NCI-H128 (cell line): ENCODE data around the gene SLC4A1AP.

Experiments used
- DNase-seq: peaks from one replicate; lab custom pipeline; 2025; ENCODE audit not compliant: unreplicated experiment; lab: John Stamatoyannopoulos, UW

SLC4A1AP gene

GRCh38 chr2:27702302-27702701, 38.6 kb downstream of the SLC4A1AP start:
- no peak for DNase-seq

DNA sequence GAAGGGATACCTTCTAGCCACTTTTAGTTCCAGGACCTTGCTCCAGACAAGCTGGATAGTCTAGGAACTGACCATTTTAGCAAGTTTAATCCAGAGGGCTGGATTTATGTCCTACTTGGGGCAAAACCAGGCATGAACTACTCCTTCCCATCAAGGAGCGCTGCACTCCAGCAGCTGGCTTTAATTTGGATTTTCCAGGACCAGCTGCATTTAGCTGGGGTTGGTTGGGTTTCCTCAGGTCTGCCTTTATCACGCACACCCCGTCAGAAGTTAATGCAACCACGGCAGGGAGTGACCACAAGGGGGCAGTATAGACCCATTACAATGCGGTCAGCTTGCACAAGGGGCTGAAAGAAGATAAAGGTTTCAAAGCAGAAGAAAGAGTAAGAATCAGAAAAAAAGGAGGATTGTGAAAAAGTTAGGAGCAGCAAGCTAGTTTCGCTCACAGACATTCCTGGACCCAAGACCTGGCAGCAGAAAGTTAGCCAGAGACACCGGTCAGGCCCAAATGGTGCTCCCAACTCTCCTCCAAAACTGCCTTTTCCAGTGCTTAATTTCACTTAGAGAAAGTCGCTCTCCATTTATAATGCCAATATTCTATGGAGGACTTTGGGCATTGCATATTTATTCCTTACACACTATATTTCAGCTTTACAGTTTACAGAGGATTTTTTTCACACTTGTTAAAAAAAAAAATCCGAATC, 40.1 kb downstream of the SLC4A1AP start:
- DNase-seq, result peak; percentile 45

DNA sequence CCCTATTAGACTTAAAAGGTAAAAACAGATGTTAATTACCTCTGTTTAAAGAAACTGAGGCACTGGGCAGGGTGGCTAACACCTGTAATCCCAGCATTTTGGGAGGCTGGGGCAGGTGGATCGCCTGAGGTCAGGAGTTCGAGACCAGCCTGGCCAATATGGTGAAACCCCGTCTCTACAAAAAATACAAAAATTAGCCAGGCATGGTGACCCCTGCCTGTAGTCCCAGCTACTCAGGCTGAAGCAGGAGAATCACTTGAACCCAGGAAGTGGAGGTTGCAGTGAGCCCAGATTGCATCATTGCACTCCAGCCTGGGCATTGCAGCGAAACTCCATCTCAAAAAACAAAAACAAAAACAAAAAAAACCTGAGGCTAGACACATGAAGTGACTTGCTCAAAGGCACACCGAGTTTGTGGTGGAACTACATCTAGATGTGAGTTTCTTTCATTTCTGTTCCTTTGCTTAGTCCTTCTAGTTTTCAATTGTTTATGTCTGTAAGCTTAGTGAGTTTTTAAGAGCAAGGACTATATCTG, 40.7 kb downstream of the SLC4A1AP start:
- no peak for DNase-seq

- no peak for DNase-seq
Measured at GRCh38 chr2:27705851-27706622, 42.3 kb downstream of the SLC4A1AP start.

DNA sequence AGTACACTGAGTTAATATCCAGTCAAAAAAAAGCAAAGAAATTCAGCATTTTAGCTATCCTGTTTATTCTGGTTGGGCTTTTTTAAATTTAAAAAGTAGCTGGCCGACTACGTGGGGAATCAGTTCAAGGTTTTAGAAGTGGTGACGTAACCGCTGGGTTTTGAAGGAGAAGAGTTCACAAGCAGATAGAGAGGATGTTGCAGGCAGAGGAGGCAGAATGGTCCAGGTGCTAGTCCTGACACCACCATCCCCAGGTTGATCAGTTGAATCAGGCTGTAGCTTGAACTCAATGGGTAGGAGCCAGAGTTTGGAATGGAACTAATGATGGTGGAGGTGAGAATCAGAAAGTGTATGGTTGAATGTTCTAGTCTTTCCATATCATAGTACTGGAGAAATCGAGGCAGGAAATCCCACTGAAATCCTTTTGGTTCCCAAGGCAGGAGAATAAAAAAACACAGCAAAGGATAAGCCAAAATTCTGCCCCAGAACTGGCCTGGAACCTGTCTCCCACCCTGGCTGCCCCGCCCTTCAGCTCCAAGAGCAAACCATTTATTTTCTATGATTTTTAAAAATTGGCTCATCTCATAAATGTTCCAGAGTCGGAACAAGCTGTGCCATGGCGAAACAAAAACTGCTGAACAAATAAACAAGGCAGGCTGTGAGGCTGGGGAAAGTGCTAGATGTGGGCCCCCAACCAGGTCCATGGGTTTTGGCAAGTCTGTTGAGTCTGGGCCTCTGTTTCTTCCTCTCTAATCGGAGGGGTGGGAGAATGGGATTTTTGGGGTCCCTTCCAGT, 44.0 kb downstream of the SLC4A1AP start:
- no peak for DNase-seq

- no peak for DNase-seq
Measured at GRCh38 chr2:27708257-27708654, 44.6 kb downstream of the SLC4A1AP start.

GRCh38 chr2:27708666-27709065, 45.0 kb downstream of the SLC4A1AP start:
- DNase-seq, result no peak

- no peak for DNase-seq
Measured at GRCh38 chr2:27709326-27709725, 45.6 kb downstream of the SLC4A1AP start.

GRCh38 chr2:27709960-27710575, 46.4 kb downstream of the SLC4A1AP start:
- no peak for DNase-seq

- no peak for DNase-seq
Measured at GRCh38 chr2:27710640-27711430, 47.1 kb downstream of the SLC4A1AP start.

- DNase-seq, result no peak
Measured at GRCh38 chr2:27711804-27712203, 48.1 kb downstream of the SLC4A1AP start.

DNA sequence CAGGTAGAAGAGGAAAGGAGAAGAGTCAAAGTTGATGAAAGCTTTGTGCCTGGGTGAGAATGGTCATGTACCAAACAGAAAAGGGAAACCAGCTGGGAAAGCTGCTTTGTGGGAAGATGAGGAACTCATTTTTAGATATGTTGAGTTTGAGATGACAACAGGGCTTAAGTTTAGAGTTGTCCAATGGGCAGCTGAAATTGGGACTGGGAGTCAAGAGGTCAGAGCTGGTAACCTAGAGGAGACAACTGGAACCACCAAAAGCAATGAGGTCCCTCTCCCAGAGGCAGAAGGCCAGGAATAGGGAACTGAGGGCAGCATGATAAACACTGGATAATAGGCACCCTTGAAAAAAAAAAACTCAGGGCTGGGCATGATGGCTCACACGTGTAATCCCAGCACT, 48.8 kb downstream of the SLC4A1AP start:
- DNase-seq, result no peak

DNA sequence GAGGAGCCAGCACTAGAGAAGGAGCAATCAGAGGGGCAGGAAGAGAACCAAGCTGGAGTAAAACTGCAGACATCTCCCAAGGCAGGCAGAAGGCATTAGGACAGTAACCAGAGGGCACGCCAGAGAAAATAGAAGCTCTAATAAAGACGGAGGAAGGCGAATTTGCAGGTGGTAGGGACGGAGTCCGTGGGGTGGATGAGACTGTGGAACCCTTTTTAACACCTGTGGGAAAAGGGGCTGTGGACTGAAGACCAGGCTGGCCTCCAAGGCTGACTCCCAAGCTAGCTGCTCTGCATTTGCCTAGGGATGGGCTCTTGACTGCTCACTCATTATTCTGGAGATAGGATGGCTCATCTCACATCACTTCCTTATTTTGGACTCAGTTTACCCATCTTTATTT, 49.5 kb downstream of the SLC4A1AP start:
- DNase-seq, result no peak

DNA sequence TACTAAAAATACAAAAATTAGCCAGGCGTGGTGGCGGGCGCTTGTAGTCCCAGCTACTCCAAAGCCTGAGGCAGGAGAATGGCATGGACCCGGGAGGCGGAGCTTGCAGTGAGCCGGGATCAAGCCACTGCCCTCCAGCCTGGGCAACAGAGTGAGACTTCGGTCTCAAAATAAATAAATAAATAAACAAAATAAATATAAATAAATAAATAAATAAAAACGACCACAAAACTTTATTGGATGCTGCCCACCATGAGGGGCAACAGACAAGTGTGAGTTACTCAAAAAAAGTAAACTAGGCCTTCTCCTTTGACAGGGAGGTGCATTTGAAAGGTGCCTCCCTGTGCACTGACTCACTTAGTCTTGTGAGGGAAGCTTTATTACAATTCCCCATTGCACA, 50.4 kb downstream of the SLC4A1AP start:
- DNase-seq, result no peak

- DNase-seq, result no peak
Measured at GRCh38 chr2:27714851-27715291, 51.2 kb downstream of the SLC4A1AP start.

GRCh38 chr2:27715318-27716210, 51.9 kb downstream of the SLC4A1AP start:
- DNase-seq, result no peak

DNA sequence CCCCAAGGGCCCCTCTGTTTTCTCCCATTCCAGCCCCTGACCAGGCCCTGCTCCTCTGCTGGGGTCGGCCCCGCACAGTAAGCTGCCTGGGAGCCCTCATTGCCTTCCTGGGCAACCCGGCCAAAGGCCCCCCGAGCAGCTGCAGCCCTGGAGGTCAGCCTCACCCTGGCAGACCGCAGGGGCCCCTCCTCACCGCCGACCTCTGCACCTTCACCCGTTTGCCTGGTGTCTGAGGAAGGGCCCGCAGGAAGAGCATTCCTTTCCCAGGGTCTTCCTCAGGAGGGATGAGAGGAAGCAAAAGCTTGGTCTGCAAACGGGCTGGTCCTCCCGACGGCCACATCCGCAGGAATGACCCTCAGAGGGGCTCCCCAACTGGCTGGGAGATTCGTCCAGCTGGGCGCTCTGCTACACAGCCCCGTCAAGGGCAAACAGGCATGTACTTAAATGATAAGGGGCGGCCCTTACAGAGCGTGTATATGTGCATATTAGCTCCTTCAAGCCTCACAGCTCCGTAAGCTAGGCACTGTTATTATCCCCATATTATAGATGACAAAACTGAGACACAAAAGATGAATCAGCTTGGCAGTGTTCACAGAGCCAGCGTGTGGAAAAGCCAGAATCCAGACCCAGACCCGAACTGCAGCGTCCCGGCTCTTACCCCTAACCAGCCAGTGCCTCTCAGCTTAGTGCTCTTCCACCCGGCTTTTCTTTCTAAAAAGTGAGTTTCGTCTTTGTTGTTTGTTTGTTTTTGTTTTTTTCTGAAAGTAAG, 52.8 kb downstream of the SLC4A1AP start:
- no peak for DNase-seq

DNA sequence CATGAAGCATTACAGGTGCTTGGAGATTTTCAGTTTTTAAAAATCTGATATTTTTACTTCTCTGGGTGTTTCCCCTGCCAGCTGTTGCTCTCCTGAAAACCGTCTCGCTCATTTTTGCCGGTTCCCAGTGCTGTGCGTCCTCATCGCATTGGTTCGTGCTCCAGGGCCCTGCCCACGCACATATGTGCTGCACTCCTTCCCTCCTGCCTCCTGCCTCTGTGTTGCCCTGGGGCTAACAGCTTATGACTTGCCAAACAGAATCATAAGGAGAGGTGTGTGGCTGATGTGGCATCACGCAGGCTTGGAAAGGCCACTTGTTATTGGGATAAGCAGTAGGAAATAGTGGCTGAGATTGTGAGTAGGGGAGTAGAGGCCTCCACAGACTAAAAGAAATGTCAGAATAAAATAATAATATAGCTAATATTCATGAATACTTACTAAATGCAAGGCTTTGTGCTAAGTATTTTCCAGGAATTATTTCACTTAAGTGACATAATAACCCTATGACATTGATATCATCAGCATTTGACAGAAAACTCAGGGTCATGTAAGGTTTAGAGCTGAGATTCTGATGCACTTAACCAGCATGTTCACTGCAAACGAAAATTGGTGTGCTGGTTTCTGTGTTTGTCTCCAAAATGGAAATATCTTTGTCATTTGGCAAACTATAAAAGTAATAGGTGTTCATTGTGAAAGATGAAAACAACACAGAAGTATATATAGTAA, 53.5 kb downstream of the SLC4A1AP start:
- no peak for DNase-seq
